ENCODE measurements around the gene GFI1B.

The GFI1B gene

GRCh38 chr9:132986114-132986513 lies 7.6 kb downstream of the GFI1B start:
- no peak for TF ChIP-seq CTCF (conservative IDR thresholded peaks at IDR 0.05; ENCODE audit: low read depth, low read length)
- Histone ChIP-seq H3K4me3 (IDR thresholded peaks at IDR 0.05; ENCODE audit: insufficient read depth, low read depth, low read length) (no peak overlapping the region), H3K27ac (no peak overlapping the region), H3K9ac (no peak overlapping the region), H3K4me1 (ENCODE audit: low read depth, poor library complexity, severe bottlenecking) (no peaks in the 10 kb centered on the region), H3K4me2 (no peak overlapping the region), H4K20me1 (ENCODE audit: insufficient read depth) (no peaks in the 10 kb centered on the region), H3K27me3 (ENCODE audit: insufficient read depth, low read depth) (peaks cover 86% of the 10 kb centered on the region), H3K79me2 (ENCODE audit: insufficient read depth, low read depth) (no peaks in the 10 kb centered on the region), H2AFZ (ENCODE audit: low read depth) (no peak overlapping the region), H3K36me3 (ENCODE audit: insufficient read depth) (no peaks in the 10 kb centered on the region)

- Histone ChIP-seq H3K27me3 (ENCODE audit: insufficient read depth, low read depth) (peaks cover 86% of the 10 kb centered on the region), H2AFZ (ENCODE audit: low read depth) (no peak overlapping the region)
Measured at GRCh38 chr9:132986640-132987620, 8.4 kb downstream of the GFI1B start.

GRCh38 chr9:132988244-132989013 lies 9.9 kb downstream of the GFI1B start:
- Histone ChIP-seq H3K27me3 (ENCODE audit: insufficient read depth, low read depth) (peaks cover 88% of the 10 kb centered on the region), H4K20me1 (ENCODE audit: insufficient read depth) (no peaks in the 10 kb centered on the region), H3K79me2 (ENCODE audit: insufficient read depth, low read depth) (no peaks in the 10 kb centered on the region), H3K9ac (no peak overlapping the region), H3K27ac (no peak overlapping the region), H3K4me2 (no peak overlapping the region), H2AFZ (ENCODE audit: low read depth) (no peak overlapping the region), H3K36me3 (ENCODE audit: insufficient read depth) (no peaks in the 10 kb centered on the region), H3K4me1 (ENCODE audit: low read depth, poor library complexity, severe bottlenecking) (no peaks in the 10 kb centered on the region), H3K4me3 (IDR thresholded peaks at IDR 0.05; ENCODE audit: insufficient read depth, low read depth, low read length) (no peak overlapping the region)
- TF ChIP-seq CTCF (conservative IDR thresholded peaks at IDR 0.05; ENCODE audit: low read depth, low read length), result no peak

More at GRCh38 chr9:132986640-132987620, 8.4 kb downstream of the GFI1B start:
- Histone ChIP-seq H4K20me1 (ENCODE audit: insufficient read depth) (no peaks in the 10 kb centered on the region), H3K9ac (no peak overlapping the region), H3K79me2 (ENCODE audit: insufficient read depth, low read depth) (no peaks in the 10 kb centered on the region), H3K27ac (no peak overlapping the region), H3K36me3 (ENCODE audit: insufficient read depth) (no peaks in the 10 kb centered on the region), H3K4me3 (IDR thresholded peaks at IDR 0.05; ENCODE audit: insufficient read depth, low read depth, low read length) (no peak overlapping the region), H3K4me1 (ENCODE audit: low read depth, poor library complexity, severe bottlenecking) (no peaks in the 10 kb centered on the region), H3K4me2 (no peak overlapping the region)
- TF ChIP-seq CTCF (conservative IDR thresholded peaks at IDR 0.05; ENCODE audit: low read depth, low read length), result no peak

- peaks cover 88% of the 10 kb centered on the region for H3K27me3 ChIP-seq (ENCODE audit: insufficient read depth, low read depth)
- H3K79me2 ChIP-seq (ENCODE audit: insufficient read depth, low read depth), result no peaks in the 10 kb centered on the region
- no peak for TF ChIP-seq CTCF (conservative IDR thresholded peaks at IDR 0.05; ENCODE audit: low read depth, low read length)
Measured at GRCh38 chr9:132989014-132989310, 10.5 kb downstream of the GFI1B start.

More at GRCh38 chr9:132989014-132989310, 10.5 kb downstream of the GFI1B start:
- no peak overlapping the region for H2AFZ ChIP-seq (ENCODE audit: low read depth)
- no peaks in the 10 kb centered on the region for H4K20me1 ChIP-seq (ENCODE audit: insufficient read depth)
- no peak overlapping the region for H3K4me3 ChIP-seq (IDR thresholded peaks at IDR 0.05; ENCODE audit: insufficient read depth, low read depth, low read length)
- H3K36me3 ChIP-seq (ENCODE audit: insufficient read depth), result no peaks in the 10 kb centered on the region
- H3K4me1 ChIP-seq (ENCODE audit: low read depth, poor library complexity, severe bottlenecking), result no peaks in the 10 kb centered on the region
- H3K27ac ChIP-seq, result no peak overlapping the region
- no peak overlapping the region for H3K9ac ChIP-seq
- no peak overlapping the region for H3K4me2 ChIP-seq
